Sigmoid colon (tissue), 4 donors: ENCODE measurements around the gene EP400.

Experiments
- EP300 ChIP-seq, 4 donors: sonication (generic); formaldehyde crosslinking; IDR thresholded peaks; one replicate each; pipeline ENCODE4 v1.6.1; 2017; ENCODE audit warnings: antibody characterized with exemption in 4 of 4
- TF ChIP-seq, protein P1 (sequence below), 4 experiments: fragments of 450-650 bp in 3 of 4; fragments of 200-600 bp in 1 of 4; IDR thresholded peaks; one replicate each; pipeline ENCODE4 v1.5.1; 2016 to 2019; ENCODE audit warnings: antibody characterized with exemption in 4 of 4, mild to moderate bottlenecking in 3 of 4, moderate library complexity in 2 of 4

DNA sequence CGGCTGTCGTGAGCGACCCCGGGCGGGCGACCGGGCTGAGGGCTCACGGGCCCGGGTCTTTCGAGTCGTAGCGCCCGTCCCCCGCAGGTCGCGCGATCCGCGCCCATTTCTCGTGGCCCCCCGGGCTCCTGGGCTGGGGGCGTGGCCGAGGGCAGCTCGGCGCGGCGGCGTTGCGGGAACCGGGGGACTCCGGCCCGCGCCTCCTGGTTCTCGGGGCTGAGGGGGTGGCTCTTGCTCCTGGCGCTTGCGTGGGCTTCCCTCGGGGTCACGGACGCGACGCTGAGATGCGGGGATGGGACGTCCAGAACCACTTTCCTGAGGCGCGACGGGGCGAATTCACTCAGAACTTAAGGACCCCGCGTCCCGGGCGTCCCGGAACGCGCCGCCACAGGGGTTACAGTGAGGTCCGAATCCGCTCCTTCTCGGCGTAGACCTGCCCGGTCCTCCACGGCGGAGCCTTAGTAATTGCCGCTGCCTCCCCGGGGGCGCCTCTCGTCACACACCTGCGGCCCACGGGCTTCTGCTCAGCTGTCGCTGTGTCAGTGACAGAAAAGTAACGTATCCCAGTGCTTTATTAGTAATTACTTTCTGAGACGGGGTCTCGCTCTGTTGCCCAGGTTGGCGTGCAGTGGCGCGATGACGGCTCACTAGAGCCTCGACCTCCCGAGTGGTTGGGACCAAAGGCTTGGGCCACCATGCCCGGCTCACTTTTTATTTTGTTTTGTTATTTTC is 606 bp downstream of the EP400 start:
- no peak for TF ChIP-seq EP300 (IDR thresholded peaks at IDR 0.05)
- TF ChIP-seq, protein P1, sequence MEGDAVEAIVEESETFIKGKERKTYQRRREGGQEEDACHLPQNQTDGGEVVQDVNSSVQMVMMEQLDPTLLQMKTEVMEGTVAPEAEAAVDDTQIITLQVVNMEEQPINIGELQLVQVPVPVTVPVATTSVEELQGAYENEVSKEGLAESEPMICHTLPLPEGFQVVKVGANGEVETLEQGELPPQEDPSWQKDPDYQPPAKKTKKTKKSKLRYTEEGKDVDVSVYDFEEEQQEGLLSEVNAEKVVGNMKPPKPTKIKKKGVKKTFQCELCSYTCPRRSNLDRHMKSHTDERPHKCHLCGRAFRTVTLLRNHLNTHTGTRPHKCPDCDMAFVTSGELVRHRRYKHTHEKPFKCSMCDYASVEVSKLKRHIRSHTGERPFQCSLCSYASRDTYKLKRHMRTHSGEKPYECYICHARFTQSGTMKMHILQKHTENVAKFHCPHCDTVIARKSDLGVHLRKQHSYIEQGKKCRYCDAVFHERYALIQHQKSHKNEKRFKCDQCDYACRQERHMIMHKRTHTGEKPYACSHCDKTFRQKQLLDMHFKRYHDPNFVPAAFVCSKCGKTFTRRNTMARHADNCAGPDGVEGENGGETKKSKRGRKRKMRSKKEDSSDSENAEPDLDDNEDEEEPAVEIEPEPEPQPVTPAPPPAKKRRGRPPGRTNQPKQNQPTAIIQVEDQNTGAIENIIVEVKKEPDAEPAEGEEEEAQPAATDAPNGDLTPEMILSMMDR (IDR thresholded peaks at IDR 0.05): no peak
